ENCODE results near the gene ITGB1BP1. TPM values are rescaled to one million over a fixed set of nuclear protein-coding genes. Genes with fewer than 3 reads are reported as not detected.

ITGB1BP1 gene
- total RNA-seq, 1 experiment from 2014 or later = 32.7 TPM

DNA sequence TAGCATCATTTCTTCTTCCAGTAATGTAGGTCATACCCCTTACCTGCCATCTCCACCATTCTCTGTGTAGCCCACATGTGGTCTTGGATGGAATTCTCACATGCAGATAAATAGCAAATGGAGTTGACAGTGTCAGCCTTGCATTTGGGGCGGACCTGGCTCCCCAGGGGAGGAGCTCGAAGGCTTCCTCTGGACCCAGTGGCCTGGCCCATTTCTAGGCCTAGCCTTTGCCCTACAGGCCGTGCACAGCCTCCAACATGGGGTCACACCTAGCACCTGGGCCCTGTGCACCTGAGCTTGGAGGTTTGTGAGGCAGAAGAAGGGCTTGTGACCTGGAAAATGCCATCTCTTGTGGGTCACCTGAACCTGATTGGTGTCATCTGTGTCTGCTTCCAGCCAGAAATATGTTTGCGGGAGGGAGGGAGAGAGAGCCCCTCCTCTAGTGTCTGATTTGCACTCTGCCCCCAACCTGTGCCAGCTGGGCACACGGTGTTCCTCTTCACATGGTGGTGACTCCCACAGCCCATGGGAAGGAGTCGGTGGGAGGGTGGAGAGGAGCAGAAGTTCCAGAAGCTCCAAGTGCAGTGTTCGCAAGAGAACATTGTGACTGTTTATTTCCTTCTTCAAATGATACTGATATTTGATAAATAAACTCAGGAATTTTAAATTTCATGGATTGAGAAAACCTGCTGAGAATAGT lies 33.0 kb downstream of the ITGB1BP1 start:
- Mint-ChIP-seq H3K4me3 (no peak overlapping the region), H3K27me3 (ENCODE audit: low read depth) (no peaks in the 10 kb centered on the region), H3K4me1 (peaks cover 12% of the 10 kb centered on the region), H3K36me3 (no peaks in the 10 kb centered on the region; the same call in 1 of the 2 replicates), H3K27ac (no peak overlapping the region), H3K9me3 (no peaks in the 10 kb centered on the region)
- DNase-seq (ENCODE audit: low spot score) (no peak), ATAC-seq (no peak)
- CTCF ChIA-PET = no interaction called here
- POLR2A ChIA-PET = no interaction called here
- TF ChIP-seq, protein P1, sequence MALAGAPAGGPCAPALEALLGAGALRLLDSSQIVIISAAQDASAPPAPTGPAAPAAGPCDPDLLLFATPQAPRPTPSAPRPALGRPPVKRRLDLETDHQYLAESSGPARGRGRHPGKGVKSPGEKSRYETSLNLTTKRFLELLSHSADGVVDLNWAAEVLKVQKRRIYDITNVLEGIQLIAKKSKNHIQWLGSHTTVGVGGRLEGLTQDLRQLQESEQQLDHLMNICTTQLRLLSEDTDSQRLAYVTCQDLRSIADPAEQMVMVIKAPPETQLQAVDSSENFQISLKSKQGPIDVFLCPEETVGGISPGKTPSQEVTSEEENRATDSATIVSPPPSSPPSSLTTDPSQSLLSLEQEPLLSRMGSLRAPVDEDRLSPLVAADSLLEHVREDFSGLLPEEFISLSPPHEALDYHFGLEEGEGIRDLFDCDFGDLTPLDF (CRISPR knock-in tag; IDR thresholded peaks at IDR 0.05) = no peak
- TF ChIP-seq ZNF219 (CRISPR knock-in tag; IDR thresholded peaks at IDR 0.05; ENCODE audit: borderline replicate concordance) (no peak), ZNF121 (CRISPR knock-in tag; IDR thresholded peaks at IDR 0.05) (no peak), TCF7 (CRISPR knock-in tag; IDR thresholded peaks at IDR 0.05; ENCODE audit: low read depth) (no peak), ZBTB21 (CRISPR knock-in tag; IDR thresholded peaks at IDR 0.05; ENCODE audit: borderline replicate concordance) (no peak), PRRX2 (CRISPR knock-in tag; IDR thresholded peaks at IDR 0.05) (no peak), ETV6 (CRISPR knock-in tag; IDR thresholded peaks at IDR 0.05) (no peak), CREB1 (CRISPR knock-in tag; IDR thresholded peaks at IDR 0.05) (no peak), ELF4 (CRISPR knock-in tag; IDR thresholded peaks at IDR 0.05; ENCODE audit: low read depth) (no peak), NR3C1 (CRISPR knock-in tag; conservative IDR thresholded peaks at IDR 0.05; ENCODE audit: low read depth) (no peak), JUN (CRISPR knock-in tag; IDR thresholded peaks at IDR 0.05) (no peak), SMAD4 (CRISPR knock-in tag; IDR thresholded peaks at IDR 0.05) (no peak)
- TF ChIP-seq, protein P2, sequence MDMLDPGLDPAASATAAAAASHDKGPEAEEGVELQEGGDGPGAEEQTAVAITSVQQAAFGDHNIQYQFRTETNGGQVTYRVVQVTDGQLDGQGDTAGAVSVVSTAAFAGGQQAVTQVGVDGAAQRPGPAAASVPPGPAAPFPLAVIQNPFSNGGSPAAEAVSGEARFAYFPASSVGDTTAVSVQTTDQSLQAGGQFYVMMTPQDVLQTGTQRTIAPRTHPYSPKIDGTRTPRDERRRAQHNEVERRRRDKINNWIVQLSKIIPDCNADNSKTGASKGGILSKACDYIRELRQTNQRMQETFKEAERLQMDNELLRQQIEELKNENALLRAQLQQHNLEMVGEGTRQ (CRISPR knock-in tag; IDR thresholded peaks at IDR 0.05) = no peak
- TF ChIP-seq, protein P3, sequence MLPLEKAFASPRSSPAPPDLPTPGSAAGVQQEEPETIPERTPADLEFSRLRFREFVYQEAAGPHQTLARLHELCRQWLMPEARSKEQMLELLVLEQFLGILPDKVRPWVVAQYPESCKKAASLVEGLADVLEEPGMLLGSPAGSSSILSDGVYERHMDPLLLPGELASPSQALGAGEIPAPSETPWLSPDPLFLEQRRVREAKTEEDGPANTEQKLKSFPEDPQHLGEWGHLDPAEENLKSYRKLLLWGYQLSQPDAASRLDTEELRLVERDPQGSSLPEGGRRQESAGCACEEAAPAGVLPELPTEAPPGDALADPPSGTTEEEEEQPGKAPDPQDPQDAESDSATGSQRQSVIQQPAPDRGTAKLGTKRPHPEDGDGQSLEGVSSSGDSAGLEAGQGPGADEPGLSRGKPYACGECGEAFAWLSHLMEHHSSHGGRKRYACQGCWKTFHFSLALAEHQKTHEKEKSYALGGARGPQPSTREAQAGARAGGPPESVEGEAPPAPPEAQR (CRISPR knock-in tag; IDR thresholded peaks at IDR 0.05) = no peak
- TF ChIP-seq, protein P4, sequence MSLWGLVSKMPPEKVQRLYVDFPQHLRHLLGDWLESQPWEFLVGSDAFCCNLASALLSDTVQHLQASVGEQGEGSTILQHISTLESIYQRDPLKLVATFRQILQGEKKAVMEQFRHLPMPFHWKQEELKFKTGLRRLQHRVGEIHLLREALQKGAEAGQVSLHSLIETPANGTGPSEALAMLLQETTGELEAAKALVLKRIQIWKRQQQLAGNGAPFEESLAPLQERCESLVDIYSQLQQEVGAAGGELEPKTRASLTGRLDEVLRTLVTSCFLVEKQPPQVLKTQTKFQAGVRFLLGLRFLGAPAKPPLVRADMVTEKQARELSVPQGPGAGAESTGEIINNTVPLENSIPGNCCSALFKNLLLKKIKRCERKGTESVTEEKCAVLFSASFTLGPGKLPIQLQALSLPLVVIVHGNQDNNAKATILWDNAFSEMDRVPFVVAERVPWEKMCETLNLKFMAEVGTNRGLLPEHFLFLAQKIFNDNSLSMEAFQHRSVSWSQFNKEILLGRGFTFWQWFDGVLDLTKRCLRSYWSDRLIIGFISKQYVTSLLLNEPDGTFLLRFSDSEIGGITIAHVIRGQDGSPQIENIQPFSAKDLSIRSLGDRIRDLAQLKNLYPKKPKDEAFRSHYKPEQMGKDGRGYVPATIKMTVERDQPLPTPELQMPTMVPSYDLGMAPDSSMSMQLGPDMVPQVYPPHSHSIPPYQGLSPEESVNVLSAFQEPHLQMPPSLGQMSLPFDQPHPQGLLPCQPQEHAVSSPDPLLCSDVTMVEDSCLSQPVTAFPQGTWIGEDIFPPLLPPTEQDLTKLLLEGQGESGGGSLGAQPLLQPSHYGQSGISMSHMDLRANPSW (CRISPR knock-in tag; conservative IDR thresholded peaks at IDR 0.05; ENCODE audit: low read depth) = no peak
- TF ChIP-seq, protein P5, sequence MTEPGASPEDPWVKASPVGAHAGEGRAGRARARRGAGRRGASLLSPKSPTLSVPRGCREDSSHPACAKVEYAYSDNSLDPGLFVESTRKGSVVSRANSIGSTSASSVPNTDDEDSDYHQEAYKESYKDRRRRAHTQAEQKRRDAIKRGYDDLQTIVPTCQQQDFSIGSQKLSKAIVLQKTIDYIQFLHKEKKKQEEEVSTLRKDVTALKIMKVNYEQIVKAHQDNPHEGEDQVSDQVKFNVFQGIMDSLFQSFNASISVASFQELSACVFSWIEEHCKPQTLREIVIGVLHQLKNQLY (CRISPR knock-in tag; IDR thresholded peaks at IDR 0.05) = no peak
- TF ChIP-seq, protein P6, sequence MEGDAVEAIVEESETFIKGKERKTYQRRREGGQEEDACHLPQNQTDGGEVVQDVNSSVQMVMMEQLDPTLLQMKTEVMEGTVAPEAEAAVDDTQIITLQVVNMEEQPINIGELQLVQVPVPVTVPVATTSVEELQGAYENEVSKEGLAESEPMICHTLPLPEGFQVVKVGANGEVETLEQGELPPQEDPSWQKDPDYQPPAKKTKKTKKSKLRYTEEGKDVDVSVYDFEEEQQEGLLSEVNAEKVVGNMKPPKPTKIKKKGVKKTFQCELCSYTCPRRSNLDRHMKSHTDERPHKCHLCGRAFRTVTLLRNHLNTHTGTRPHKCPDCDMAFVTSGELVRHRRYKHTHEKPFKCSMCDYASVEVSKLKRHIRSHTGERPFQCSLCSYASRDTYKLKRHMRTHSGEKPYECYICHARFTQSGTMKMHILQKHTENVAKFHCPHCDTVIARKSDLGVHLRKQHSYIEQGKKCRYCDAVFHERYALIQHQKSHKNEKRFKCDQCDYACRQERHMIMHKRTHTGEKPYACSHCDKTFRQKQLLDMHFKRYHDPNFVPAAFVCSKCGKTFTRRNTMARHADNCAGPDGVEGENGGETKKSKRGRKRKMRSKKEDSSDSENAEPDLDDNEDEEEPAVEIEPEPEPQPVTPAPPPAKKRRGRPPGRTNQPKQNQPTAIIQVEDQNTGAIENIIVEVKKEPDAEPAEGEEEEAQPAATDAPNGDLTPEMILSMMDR (IDR thresholded peaks at IDR 0.05) = no peak
- TF ChIP-seq, protein P7, sequence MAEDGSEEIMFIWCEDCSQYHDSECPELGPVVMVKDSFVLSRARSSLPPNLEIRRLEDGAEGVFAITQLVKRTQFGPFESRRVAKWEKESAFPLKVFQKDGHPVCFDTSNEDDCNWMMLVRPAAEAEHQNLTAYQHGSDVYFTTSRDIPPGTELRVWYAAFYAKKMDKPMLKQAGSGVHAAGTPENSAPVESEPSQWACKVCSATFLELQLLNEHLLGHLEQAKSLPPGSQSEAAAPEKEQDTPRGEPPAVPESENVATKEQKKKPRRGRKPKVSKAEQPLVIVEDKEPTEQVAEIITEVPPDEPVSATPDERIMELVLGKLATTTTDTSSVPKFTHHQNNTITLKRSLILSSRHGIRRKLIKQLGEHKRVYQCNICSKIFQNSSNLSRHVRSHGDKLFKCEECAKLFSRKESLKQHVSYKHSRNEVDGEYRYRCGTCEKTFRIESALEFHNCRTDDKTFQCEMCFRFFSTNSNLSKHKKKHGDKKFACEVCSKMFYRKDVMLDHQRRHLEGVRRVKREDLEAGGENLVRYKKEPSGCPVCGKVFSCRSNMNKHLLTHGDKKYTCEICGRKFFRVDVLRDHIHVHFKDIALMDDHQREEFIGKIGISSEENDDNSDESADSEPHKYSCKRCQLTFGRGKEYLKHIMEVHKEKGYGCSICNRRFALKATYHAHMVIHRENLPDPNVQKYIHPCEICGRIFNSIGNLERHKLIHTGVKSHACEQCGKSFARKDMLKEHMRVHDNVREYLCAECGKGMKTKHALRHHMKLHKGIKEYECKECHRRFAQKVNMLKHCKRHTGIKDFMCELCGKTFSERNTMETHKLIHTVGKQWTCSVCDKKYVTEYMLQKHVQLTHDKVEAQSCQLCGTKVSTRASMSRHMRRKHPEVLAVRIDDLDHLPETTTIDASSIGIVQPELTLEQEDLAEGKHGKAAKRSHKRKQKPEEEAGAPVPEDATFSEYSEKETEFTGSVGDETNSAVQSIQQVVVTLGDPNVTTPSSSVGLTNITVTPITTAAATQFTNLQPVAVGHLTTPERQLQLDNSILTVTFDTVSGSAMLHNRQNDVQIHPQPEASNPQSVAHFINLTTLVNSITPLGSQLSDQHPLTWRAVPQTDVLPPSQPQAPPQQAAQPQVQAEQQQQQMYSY (CRISPR knock-in tag; IDR thresholded peaks at IDR 0.05) = no peak
- TF ChIP-seq, protein P8, sequence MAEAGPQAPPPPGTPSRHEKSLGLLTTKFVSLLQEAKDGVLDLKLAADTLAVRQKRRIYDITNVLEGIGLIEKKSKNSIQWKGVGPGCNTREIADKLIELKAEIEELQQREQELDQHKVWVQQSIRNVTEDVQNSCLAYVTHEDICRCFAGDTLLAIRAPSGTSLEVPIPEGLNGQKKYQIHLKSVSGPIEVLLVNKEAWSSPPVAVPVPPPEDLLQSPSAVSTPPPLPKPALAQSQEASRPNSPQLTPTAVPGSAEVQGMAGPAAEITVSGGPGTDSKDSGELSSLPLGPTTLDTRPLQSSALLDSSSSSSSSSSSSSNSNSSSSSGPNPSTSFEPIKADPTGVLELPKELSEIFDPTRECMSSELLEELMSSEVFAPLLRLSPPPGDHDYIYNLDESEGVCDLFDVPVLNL (CRISPR knock-in tag; IDR thresholded peaks at IDR 0.05; ENCODE audit: borderline replicate concordance, low read depth) = no peak
